Measurements from ENCODE around the gene SEC22A. TPM values are rescaled to one million over a fixed set of nuclear protein-coding genes. Genes with fewer than 3 reads are reported as not detected.

SEC22A gene
- total and polyA plus RNA-seq, 2 of the 13 experiments (the other 11 are each of a cell fraction or from before 2014, with no cell fraction given) = 14.1 to 17.3 TPM

- H3K4me3 ChIP-seq (replicated peaks in 1 of 3; ENCODE audit: insufficient read depth in 1 of 3, low read depth in 2 of 3, low read length in 3 of 3) = no peak overlapping the region
- H2AFZ ChIP-seq (ENCODE audit: low read length) = no peak overlapping the region
- CTCF ChIA-PET (ENCODE audit: low intra/inter-chr PET ratio, low total read pairs) = no interaction called here
- H3K4me2 ChIP-seq (ENCODE audit: low read depth, low read length) = no peak overlapping the region
- H3K9ac ChIP-seq (ENCODE audit: insufficient read depth, low read depth, low read length) = no peak overlapping the region
- ATAC-seq (no peak), FAIRE-seq (no peak), DNase-seq (ENCODE audit: low spot score) (no peak)
- in situ Hi-C loops (cut with HindIII; ENCODE audit: extremely low pct_ligation_motif_present, low pct_unique_long_range_greater_than_20kb) = no loop called here
- TF ChIP-seq ARNT2 (CRISPR knock-in tag; IDR thresholded peaks at IDR 0.05; ENCODE audit: low read depth) = no peak
- TF ChIP-seq RXRA (CRISPR knock-in tag; IDR thresholded peaks at IDR 0.05) = no peak
- TF ChIP-seq, protein P1, sequence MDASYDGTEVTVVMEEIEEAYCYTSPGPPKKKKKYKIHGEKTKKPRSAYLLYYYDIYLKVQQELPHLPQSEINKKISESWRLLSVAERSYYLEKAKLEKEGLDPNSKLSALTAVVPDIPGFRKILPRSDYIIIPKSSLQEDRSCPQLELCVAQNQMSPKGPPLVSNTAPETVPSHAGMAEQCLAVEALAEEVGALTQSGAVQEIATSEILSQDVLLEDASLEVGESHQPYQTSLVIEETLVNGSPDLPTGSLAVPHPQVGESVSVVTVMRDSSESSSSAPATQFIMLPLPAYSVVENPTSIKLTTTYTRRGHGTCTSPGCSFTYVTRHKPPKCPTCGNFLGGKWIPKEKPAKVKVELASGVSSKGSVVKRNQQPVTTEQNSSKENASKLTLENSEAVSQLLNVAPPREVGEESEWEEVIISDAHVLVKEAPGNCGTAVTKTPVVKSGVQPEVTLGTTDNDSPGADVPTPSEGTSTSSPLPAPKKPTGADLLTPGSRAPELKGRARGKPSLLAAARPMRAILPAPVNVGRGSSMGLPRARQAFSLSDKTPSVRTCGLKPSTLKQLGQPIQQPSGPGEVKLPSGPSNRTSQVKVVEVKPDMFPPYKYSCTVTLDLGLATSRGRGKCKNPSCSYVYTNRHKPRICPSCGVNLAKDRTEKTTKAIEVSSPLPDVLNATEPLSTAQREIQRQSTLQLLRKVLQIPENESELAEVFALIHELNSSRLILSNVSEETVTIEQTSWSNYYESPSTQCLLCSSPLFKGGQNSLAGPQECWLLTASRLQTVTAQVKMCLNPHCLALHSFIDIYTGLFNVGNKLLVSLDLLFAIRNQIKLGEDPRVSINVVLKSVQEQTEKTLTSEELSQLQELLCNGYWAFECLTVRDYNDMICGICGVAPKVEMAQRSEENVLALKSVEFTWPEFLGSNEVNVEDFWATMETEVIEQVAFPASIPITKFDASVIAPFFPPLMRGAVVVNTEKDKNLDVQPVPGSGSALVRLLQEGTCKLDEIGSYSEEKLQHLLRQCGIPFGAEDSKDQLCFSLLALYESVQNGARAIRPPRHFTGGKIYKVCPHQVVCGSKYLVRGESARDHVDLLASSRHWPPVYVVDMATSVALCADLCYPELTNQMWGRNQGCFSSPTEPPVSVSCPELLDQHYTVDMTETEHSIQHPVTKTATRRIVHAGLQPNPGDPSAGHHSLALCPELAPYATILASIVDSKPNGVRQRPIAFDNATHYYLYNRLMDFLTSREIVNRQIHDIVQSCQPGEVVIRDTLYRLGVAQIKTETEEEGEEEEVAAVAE (CRISPR knock-in tag; IDR thresholded peaks at IDR 0.05; ENCODE audit: borderline replicate concordance) = no peak
- TF ChIP-seq EHMT2 (IDR thresholded peaks at IDR 0.05; ENCODE audit: borderline replicate concordance, low read depth, low read length) = no peak
- no peak for TF ChIP-seq ZFP1 (CRISPR knock-in tag; IDR thresholded peaks at IDR 0.05)
- TF ChIP-seq HDAC1 (CRISPR knock-in tag; IDR thresholded peaks at IDR 0.05) = no peak
- no peak for TF ChIP-seq PPARG (CRISPR knock-in tag; conservative IDR thresholded peaks at IDR 0.05)
- no peak for TF ChIP-seq ZNF383 (CRISPR knock-in tag; IDR thresholded peaks at IDR 0.05; ENCODE audit: borderline replicate concordance)
- TF ChIP-seq ZFP41 (CRISPR knock-in tag; IDR thresholded peaks at IDR 0.05; ENCODE audit: borderline replicate concordance) = no peak
- no peaks in the 10 kb centered on the region for H3K79me2 ChIP-seq (ENCODE audit: insufficient read depth, low read length)
- peaks cover 26% of the 10 kb centered on the region for H3K4me1 ChIP-seq (ENCODE audit: insufficient read depth, low read length)
- H4K20me1 ChIP-seq (ENCODE audit: insufficient read depth, low read length) = peaks cover 7% of the 10 kb centered on the region; the same call in 1 of the 2 replicates
- peaks cover 23 to 70% of the 10 kb centered on the region in 2 experiments for H3K36me3 ChIP-seq (replicated peaks in 1 of 2; ENCODE audit: control insufficient read depth in 1 of 2, insufficient read depth in 2 of 2, low read length in 2 of 2)
- POLR2A ChIA-PET = no interaction called here
- H3K27ac ChIP-seq (ENCODE audit: extremely low read length, insufficient read depth, low read length) = no peak overlapping the region
- no peaks in the 10 kb centered on the region for H3K9me3 ChIP-seq (ENCODE audit: low read length)
- intact Hi-C loops (cut with micrococcal nuclease; ENCODE audit: unreplicated experiment) = no loop called here
- no TSS peak for BruUV-seq (replicated peaks)
- no peaks in the 10 kb centered on the region for H3K27me3 ChIP-seq (ENCODE audit: control insufficient read depth in 1 of 2, insufficient read depth in 2 of 2, low read length in 2 of 2)
- WGBS (ENCODE audit: low lambda C conversion rate) = 89% methylated on average over 7 of the region's 7 CpGs
These were observed 47.4 kb upstream of the SEC22A start for GRCh38 chr3:123154020-123154985.
